ENCODE results near the gene EMD.

The EMD gene

DNA sequence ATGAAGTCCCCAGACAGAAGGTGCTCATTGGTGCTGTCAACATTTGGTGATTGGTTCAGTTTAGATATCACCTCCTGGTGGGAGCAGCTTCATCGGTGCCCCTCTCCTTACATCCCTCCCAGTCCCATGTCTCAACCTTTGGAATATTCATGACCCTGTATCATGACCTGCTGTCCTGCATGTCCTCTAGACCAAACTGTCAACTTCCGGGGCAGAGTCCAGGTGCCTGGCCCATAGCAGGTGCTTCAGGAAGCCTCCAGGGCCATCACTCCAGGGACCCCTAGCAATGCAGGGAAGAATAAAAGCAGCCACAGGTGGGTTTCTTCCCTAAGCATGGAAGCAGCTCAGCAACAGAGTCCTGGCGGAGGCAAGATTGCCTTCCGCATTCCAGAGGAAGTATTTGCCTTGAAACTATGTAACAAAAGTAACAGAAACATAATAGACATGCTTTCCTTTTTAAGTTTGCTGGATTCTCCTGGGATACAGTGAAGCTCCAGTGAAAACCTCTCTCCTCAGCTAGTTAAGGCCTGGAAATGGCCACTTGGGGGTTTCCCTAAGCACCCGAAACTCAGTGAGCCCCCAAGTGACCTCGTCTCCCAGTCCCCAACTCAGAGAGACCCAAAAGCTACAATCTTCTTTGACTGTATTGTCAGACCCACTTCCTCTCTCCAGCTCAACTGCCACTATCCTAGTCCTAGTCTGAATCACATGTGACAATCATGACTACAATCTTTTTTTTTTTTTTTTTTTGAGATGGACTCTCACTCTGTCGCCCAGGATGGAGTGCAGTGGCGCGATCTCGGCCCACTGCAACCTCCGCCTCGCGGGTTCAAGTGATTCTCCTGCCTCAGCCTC, 48.0 kb downstream of the EMD start:
- no peak overlapping the region for H3K4me3 ChIP-seq
- no peaks in the 10 kb centered on the region for H3K9me3 ChIP-seq
- TF ChIP-seq, protein P1, sequence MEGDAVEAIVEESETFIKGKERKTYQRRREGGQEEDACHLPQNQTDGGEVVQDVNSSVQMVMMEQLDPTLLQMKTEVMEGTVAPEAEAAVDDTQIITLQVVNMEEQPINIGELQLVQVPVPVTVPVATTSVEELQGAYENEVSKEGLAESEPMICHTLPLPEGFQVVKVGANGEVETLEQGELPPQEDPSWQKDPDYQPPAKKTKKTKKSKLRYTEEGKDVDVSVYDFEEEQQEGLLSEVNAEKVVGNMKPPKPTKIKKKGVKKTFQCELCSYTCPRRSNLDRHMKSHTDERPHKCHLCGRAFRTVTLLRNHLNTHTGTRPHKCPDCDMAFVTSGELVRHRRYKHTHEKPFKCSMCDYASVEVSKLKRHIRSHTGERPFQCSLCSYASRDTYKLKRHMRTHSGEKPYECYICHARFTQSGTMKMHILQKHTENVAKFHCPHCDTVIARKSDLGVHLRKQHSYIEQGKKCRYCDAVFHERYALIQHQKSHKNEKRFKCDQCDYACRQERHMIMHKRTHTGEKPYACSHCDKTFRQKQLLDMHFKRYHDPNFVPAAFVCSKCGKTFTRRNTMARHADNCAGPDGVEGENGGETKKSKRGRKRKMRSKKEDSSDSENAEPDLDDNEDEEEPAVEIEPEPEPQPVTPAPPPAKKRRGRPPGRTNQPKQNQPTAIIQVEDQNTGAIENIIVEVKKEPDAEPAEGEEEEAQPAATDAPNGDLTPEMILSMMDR (IDR thresholded peaks at IDR 0.05) = no peak
- H3K36me3 ChIP-seq = peaks cover 0 to 5% (median 3%) of the 10 kb centered on the region in 3 donors
- DNase-seq = no peak
- H3K27me3 ChIP-seq = no peaks in the 10 kb centered on the region
- intact Hi-C loops (cut with DNase I; ENCODE audit: low total_unique reads) = no loop called here
- H3K4me1 ChIP-seq = peaks cover 0 to 24% (median 2%) of the 10 kb centered on the region in 4 donors
- H3K27ac ChIP-seq = no peak overlapping the region

DNA sequence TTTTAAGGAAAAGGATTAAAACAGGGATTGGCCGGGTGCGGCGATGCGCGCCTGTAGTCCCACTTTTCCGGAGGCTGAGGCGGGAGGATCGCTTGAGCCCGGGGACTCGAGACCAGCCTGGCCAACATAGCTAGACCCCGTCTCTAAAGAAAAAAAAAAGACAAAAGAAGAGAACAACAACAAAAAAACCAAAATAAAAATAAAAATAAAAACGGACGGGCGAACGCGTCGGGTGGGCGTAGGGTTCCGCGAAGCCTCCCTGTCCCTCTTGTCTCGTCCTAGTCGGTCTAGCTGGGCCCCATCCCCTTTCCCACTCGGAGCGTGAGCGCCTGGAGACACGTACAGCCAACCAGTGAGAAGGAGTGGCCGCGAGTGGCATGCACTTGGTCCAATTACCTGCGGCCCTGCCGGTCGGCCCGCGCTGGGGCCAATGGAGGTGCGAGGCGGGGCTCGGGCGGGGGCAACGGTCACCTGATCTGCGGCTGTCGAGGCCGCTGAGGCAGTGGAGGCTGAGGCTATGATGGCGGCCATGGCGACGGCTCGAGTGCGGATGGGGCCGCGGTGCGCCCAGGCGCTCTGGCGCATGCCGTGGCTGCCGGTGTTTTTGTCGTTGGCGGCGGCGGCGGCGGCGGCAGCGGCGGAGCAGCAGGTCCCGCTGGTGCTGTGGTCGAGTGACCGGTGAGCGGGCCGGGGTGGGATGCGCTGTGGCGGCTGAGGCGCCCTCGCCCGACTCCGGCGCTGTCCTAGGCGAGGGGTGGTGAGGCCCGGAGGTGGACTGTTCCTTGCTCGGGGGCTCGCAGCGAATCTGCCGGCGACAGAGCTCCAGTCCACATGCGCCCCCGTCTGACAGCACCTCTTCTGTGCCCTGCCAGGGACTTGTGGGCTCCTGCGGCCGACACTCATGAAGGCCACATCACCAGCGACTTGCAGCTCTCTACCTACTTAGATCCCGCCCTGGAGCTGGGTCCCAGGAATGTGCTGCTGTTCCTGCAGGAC, 49.4 kb downstream of the EMD start, which contains the start of gene ATP6AP1:
Gene ATP6AP1, plus strand, starts transcription at position 502 of the 996 bp plus-strand sequence. Its CDS starts 16 bp downstream, at position 518.
- Histone ChIP-seq H3K27me3 (no peaks in the 10 kb centered on the region), H3K27ac (peak within 1 kb of the TSS; percentile 88 to 92), H3K9me3 (no peaks in the 10 kb centered on the region), H3K4me3 (peak within 1 kb of the TSS; percentile 86 to 87), H3K4me1 (peaks cover 0 to 24% (median 2%) of the 10 kb centered on the region in 4 donors), H3K36me3 (peaks cover 0 to 18% (median 16%) of the 10 kb centered on the region in 3 donors)
- TF ChIP-seq, protein P1 (IDR thresholded peaks at IDR 0.05) = no peak
- intact Hi-C loops (cut with DNase I; ENCODE audit: low total_unique reads) = no loop called here
- DNase-seq = peak; percentile 92 to 97

DNA sequence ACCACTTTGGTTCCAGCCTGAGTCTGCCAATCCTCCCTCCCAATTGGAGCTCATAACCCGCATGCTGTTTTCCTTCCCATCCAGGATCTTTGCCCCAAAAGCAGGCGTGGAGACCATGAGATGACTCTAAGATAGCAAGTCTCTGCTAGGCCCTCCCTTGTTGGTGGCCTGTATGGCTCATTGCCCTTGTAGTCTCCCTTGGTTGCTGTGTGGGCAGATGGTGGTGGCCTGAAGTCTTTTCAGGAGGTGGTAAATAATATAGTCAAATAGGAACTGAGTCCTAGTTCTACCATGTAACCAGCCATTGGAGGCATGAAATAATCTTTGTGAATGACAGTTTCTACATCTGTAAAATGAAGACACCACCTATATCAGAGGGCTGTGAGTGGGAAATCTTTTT, 50.6 kb downstream of the EMD start:
- intact Hi-C loops (cut with DNase I; ENCODE audit: low total_unique reads) = no loop called here
- Histone ChIP-seq H3K27me3 (no peaks in the 10 kb centered on the region), H3K4me1 (peaks cover 0 to 24% (median 2%) of the 10 kb centered on the region in 4 donors), H3K4me3 (peak overlapping the region; percentile 86 to 87), H3K36me3 (peaks cover 0 to 30% (median 20%) of the 10 kb centered on the region in 3 donors), H3K9me3 (no peaks in the 10 kb centered on the region), H3K27ac (peak overlapping the region in 1 of 2 donors; percentile 92)
- TF ChIP-seq, protein P1 (IDR thresholded peaks at IDR 0.05) = no peak
- DNase-seq = no peak

DNA sequence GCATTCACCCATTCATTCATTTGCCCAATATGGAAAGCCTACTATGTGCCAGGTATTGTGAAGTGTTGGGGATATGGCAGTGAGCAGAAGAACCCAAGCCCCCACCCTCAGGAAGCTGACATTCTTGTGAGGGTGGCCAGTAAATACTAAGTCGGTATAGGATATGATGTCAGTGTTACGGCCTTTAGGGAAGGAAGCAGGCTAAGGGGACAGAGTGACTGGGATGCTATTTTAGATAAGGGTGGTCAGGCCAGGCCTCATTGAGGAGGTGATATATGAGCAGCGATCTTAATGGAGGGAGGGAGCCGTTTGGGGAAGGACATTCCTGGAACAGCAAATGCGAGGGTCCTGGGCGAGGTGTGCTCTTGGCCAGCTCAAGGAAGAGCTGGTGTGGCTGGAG, 51.4 kb downstream of the EMD start:
- Histone ChIP-seq H3K27me3 (no peaks in the 10 kb centered on the region), H3K4me1 (peaks cover 0 to 24% (median 2%) of the 10 kb centered on the region in 4 donors), H3K4me3 (no peak overlapping the region), H3K36me3 (peaks cover 0 to 36% (median 20%) of the 10 kb centered on the region in 3 donors), H3K27ac (no peak overlapping the region), H3K9me3 (no peaks in the 10 kb centered on the region)
- intact Hi-C loops (cut with DNase I; ENCODE audit: low total_unique reads) = no loop called here
- DNase-seq = no peak
- TF ChIP-seq, protein P1 (IDR thresholded peaks at IDR 0.05) = no peak

DNA sequence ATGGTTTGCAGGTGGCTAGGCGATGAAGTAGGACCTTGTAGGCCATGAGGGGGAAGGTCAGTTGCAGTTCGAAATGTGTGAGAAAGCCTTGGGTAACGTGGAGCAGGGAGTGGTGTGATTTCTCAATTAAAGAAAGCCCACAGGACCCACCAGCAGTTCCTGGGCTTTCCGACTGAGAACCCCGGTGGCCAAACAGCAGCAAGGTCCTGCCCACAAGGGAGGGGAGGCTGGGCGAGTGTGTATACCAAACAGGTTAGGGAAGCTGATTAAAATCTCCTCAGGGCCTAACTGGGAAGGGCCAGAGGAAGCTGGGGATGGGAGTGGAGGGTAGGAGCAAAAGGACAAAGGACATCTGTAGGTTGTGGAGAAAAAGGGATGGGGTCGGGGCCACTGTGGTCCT, 51.8 kb downstream of the EMD start:
- Histone ChIP-seq H3K9me3 (no peaks in the 10 kb centered on the region), H3K4me3 (no peak overlapping the region), H3K27me3 (no peaks in the 10 kb centered on the region), H3K27ac (no peak overlapping the region), H3K36me3 (peaks cover 0 to 40% (median 20%) of the 10 kb centered on the region in 3 donors), H3K4me1 (peaks cover 0 to 24% (median 2%) of the 10 kb centered on the region in 4 donors)
- intact Hi-C loops (cut with DNase I; ENCODE audit: low total_unique reads) = no loop called here
- no peak for DNase-seq
- TF ChIP-seq, protein P1 (IDR thresholded peaks at IDR 0.05) = no peak
